Left lung (tissue), 10 donors: ENCODE measurements around the gene DNMT1. TPM values are rescaled to one million over a fixed set of nuclear protein-coding genes. Genes with fewer than 3 reads are reported as not detected.

Experiments
- ATAC-seq: fragments of 200-7000 bp; cut with Tn5 transposase; one replicate; pipeline ENCODE4 v1.9.1; 2020; ENCODE audit warnings: moderate library complexity
- DNase-seq, 4 donors: peaks; one replicate each; pipeline ENCODE4 v3.0.0-alpha.2; 2013 to 2020
- H3K27ac ChIP-seq, 2 donors: fragments of 200-600 bp; sonication (generic) in 1 of 2; one replicate each; pipeline versions ENCODE4 v1.5.0 to v1.8.0; 2020 to 2021
- H3K27me3 ChIP-seq, 2 donors: fragments of 200-600 bp; sonication (generic) in 1 of 2; one replicate each; pipeline versions ENCODE4 v1.5.0 to v1.8.0; 2020 to 2021
- H3K36me3 ChIP-seq, 2 donors: fragments of 200-600 bp; sonication (generic) in 1 of 2; one replicate each; pipeline versions ENCODE4 v1.5.0 to v1.8.0; 2020 to 2021
- H3K4me1 ChIP-seq, 2 donors: fragments of 200-600 bp; one replicate each; pipeline ENCODE4 v1.8.0; 2021
- H3K4me3 ChIP-seq, 2 donors: fragments of 200-600 bp; sonication (generic) in 1 of 2; one replicate each; pipeline versions ENCODE4 v1.5.0 to v1.8.0; 2020 to 2021; ENCODE audit warnings: mild to moderate bottlenecking in 1 of 2
- H3K9me3 ChIP-seq, 2 donors: fragments of 200-600 bp; sonication (generic) in 1 of 2; one replicate each; pipeline versions ENCODE4 v1.5.0 to v1.8.0; 2020 to 2021
- CTCF ChIP-seq, 2 donors: fragments of 200-600 bp; sonication (generic) in 1 of 2; IDR thresholded peaks; one replicate each; pipeline versions ENCODE4 v1.5.0 to v1.8.0; 2021; ENCODE audit warnings: antibody characterized with exemption in 2 of 2
- intact Hi-C, 2 donors: fragments of 100-400 bp; cut with DNase I; formaldehyde crosslinking; loops; one replicate each; pipeline versions ENCODE4 v1.11.2 to v1.14.2; 2022
- polyA plus RNA-seq, 6 donors: library from polyadenylated mRNA; unstranded; fragments of 120-200 nt; gene quantifications; one replicate each; pipeline ENCODE4 v1.2.1, GENCODE V29; 2013; ENCODE audit not compliant: insufficient read length in 6 of 6
- total RNA-seq, 2 donors: library from RNA; stranded (reverse); fragmentation: NEBNext Ultra II Directional; extraction: Animal tissue kit (Norgen Biotek cat#: 25700); gene quantifications; one replicate each; pipeline ENCODE4 v1.2.1, GENCODE V29; 2021
- donor health status: DM: no; HTN: yes; CAD: no.
- donor health status: DM: no; HTN: no; CAD: no.

Gene DNMT1
- total and polyA plus RNA-seq, 8 donors: 65.1 to 191 (median 144) TPM

GRCh38 chr19:10155839-10156238 lies 38.9 kb downstream of the DNMT1 start:
- ATAC-seq (no peak), DNase-seq (peak in 1 of 4 donors; percentile 10)
- H3K4me1 ChIP-seq: no peaks in the 10 kb centered on the region
- no peaks in the 10 kb centered on the region for H3K27me3 ChIP-seq
- intact Hi-C loops: no loop called here
- H3K4me3 ChIP-seq: no peak overlapping the region
- no peaks in the 10 kb centered on the region for H3K9me3 ChIP-seq
- peaks cover 0 to 100% of the 10 kb centered on the region in 2 donors for H3K36me3 ChIP-seq
- no peak overlapping the region for H3K27ac ChIP-seq
- TF ChIP-seq CTCF (IDR thresholded peaks at IDR 0.05): no peak

GRCh38 chr19:10152100-10152499 lies 42.7 kb downstream of the DNMT1 start:
- peaks cover 0 to 100% of the 10 kb centered on the region in 2 donors for H3K36me3 ChIP-seq
- no peak overlapping the region for H3K4me3 ChIP-seq
- TF ChIP-seq CTCF (IDR thresholded peaks at IDR 0.05): no peak
- no peaks in the 10 kb centered on the region for H3K9me3 ChIP-seq
- H3K4me1 ChIP-seq: no peaks in the 10 kb centered on the region
- no peaks in the 10 kb centered on the region for H3K27me3 ChIP-seq
- H3K27ac ChIP-seq: no peak overlapping the region
- intact Hi-C loops: no loop called here
- ATAC-seq: no peak
- DNase-seq: no peak

- H3K27ac ChIP-seq: no peak overlapping the region
- peaks cover 0 to 100% of the 10 kb centered on the region in 2 donors for H3K36me3 ChIP-seq
These were observed 43.2 kb downstream of the DNMT1 start for GRCh38 chr19:10151521-10151920.

GRCh38 chr19:10149427-10149826 lies 45.3 kb downstream of the DNMT1 start:
- DNase-seq: no peak
- no peaks in the 10 kb centered on the region for H3K4me1 ChIP-seq
- no peak for TF ChIP-seq CTCF (IDR thresholded peaks at IDR 0.05)
- no peak overlapping the region for H3K27ac ChIP-seq
- H3K27me3 ChIP-seq: no peaks in the 10 kb centered on the region
- H3K36me3 ChIP-seq: peaks cover 0 to 100% of the 10 kb centered on the region in 2 donors
- intact Hi-C loops: no loop called here
- H3K9me3 ChIP-seq: no peaks in the 10 kb centered on the region
- no peak for ATAC-seq
- no peak overlapping the region for H3K4me3 ChIP-seq

More at GRCh38 chr19:10151521-10151920, 43.2 kb downstream of the DNMT1 start:
- no peaks in the 10 kb centered on the region for H3K27me3 ChIP-seq
- intact Hi-C loops: no loop called here
- no peaks in the 10 kb centered on the region for H3K4me1 ChIP-seq
- no peak overlapping the region for H3K4me3 ChIP-seq
- DNase-seq (no peak), ATAC-seq (no peak)
- no peaks in the 10 kb centered on the region for H3K9me3 ChIP-seq
- no peak for TF ChIP-seq CTCF (IDR thresholded peaks at IDR 0.05)

GRCh38 chr19:10146142-10146541 lies 48.6 kb downstream of the DNMT1 start:
- peaks cover 0 to 5% of the 10 kb centered on the region in 2 donors for H3K4me1 ChIP-seq
- intact Hi-C loops: no loop called here
- DNase-seq (no peak), ATAC-seq (no peak)
- no peak for TF ChIP-seq CTCF (IDR thresholded peaks at IDR 0.05)
- H3K4me3 ChIP-seq: no peak overlapping the region
- H3K36me3 ChIP-seq: peaks cover 0 to 100% of the 10 kb centered on the region in 2 donors
- H3K27me3 ChIP-seq: no peaks in the 10 kb centered on the region
- no peak overlapping the region for H3K27ac ChIP-seq
- no peaks in the 10 kb centered on the region for H3K9me3 ChIP-seq
